Muscle of back (tissue), 11 donors: ENCODE data around the gene PDE6B. TPM values are rescaled to one million over a fixed set of nuclear protein-coding genes. Genes with fewer than 3 reads are reported as not detected.
"Not testable (repeated sequence)": the region's sequence is repeated elsewhere in the genome, so short reads cannot be mapped to it uniquely, and the experiment has no call there.

Source experiments
- DNase-seq, 3 donors: peaks; one replicate each; pipeline versions ENCODE4 v3.0.0 to v3.0.0-alpha.2; 2013
- polyA plus RNA-seq, 10 donors: library from polyadenylated mRNA; unstranded; fragments of 120-200 nt; gene quantifications; one replicate each; pipeline ENCODE4 v1.2.1, GENCODE V29; 2013; ENCODE audit not compliant: insufficient read length in 10 of 10

Gene PDE6B
- polyA plus RNA-seq, 10 donors: 10.0 to 17.6 (median 12.5) TPM

- DNase-seq: not testable (repeated sequence)
These were observed 44.6 kb downstream of the PDE6B start for GRCh38 chr4:669806-670559.

GRCh38 chr4:671769-672168, 46.4 kb downstream of the PDE6B start:
- no peak for DNase-seq

GRCh38 chr4:673349-674091, 48.1 kb downstream of the PDE6B start:
- DNase-seq: peak in 1 of 3 donors; percentile 56

GRCh38 chr4:674172-675035, 49.0 kb downstream of the PDE6B start, which contains the start of the genes ATP5ME and MYL5:
TSS of gene ATP5ME (minus strand) at chr4:674276. CDS start at chr4:674247, 29 bp downstream.
TSS of gene MYL5 (plus strand) at chr4:674542. CDS start at chr4:678027, 3,485 bp downstream.
- peak; percentile 97 to 100 (median 99) for DNase-seq

- DNase-seq: no peak
These were observed 49.9 kb downstream of the PDE6B start for GRCh38 chr4:675036-675882.

GRCh38 chr4:675980-676870, 50.9 kb downstream of the PDE6B start:
- peak in 2 of 3 donors; percentile 51 to 57 for DNase-seq

GRCh38 chr4:676871-677235, 51.5 kb downstream of the PDE6B start:
- DNase-seq: peak in 1 of 3 donors; percentile 53

GRCh38 chr4:677431-678293, 52.3 kb downstream of the PDE6B start:
- DNase-seq: peak in 1 of 3 donors; percentile 52

GRCh38 chr4:678331-679103, 53.1 kb downstream of the PDE6B start:
- DNase-seq: no peak

- no peak for DNase-seq
These were observed 53.7 kb downstream of the PDE6B start for GRCh38 chr4:679104-679481.

- no peak for DNase-seq
These were observed 54.3 kb downstream of the PDE6B start for GRCh38 chr4:679629-680028.

GRCh38 chr4:680091-680490, 54.7 kb downstream of the PDE6B start:
- DNase-seq: no peak

- DNase-seq: peak in 1 of 3 donors; percentile 45
These were observed 55.2 kb downstream of the PDE6B start for GRCh38 chr4:680551-680927.

- DNase-seq: peak in 2 of 3 donors; percentile 72 to 89
These were observed 55.7 kb downstream of the PDE6B start for GRCh38 chr4:680928-681645.

- DNase-seq: peak in 1 of 3 donors; percentile 44
These were observed 56.5 kb downstream of the PDE6B start for GRCh38 chr4:681736-682451.

GRCh38 chr4:682490-683172, 57.3 kb downstream of the PDE6B start:
- no peak for DNase-seq
